ENCODE results near the gene SAV1.

GRCh38 chr14:50659327-50659974, 8.7 kb downstream of the SAV1 start:
- no peak for TF ChIP-seq EZH2 (IDR thresholded peaks at IDR 0.05; ENCODE audit: insufficient read depth, poor library complexity, severe bottlenecking)
- TF ChIP-seq EZH2phosphoT487 (IDR thresholded peaks at IDR 0.05; ENCODE audit: insufficient read depth, low read depth) = no peak

All from GM23248 (cell line).